NCI-H2081 treated with DMSO at 0.1 percent for 48 hours (cell line): ENCODE data around the gene SLC37A2.

Source experiments
- DNase-seq: peaks from one replicate; lab custom pipeline; 2025; lab: John Stamatoyannopoulos, UW

SLC37A2 gene

DNA sequence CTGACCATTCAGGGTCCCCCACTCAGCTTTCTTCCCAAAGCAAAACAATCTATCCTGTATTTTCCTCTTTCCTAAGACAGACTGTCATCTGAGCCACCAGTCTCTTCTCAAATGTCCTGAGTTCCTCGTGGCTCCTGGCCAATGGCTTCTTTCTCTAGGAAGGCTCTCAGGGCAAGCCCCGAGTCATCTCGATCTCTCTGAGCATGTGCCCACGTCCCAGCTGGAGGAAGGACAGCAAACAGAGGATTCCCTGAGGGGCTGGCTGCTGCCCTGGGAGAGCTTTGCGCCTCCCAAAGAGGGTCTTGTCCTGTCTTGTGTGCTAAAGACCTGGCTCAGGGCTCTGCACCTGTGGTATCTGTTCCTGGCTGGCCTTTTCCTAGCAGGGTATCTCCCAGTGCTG is 8.3 kb downstream of the SLC37A2 start:
- no peak for DNase-seq

DNA sequence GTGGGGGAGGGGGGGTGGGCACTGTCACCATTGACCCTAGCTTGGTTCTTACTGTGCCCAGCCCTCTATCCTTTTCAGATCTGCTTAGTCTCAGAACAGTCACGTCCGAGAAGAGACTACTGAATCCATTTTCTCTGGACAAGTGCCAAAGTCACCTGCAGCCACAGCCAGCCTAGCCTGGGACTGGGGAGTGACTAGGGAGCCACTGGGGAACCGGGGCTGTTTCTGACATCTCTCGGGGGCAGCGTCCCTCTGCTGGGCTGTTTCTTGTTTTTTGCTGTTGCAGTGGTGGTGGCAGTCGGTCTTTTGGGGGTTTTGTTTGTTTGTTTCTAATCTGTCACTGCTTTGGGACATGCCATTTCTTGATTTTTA is 8.7 kb downstream of the SLC37A2 start:
- no peak for DNase-seq

GRCh38 chr11:125072218-125072960 is 9.3 kb downstream of the SLC37A2 start:
- DNase-seq: no peak

DNA sequence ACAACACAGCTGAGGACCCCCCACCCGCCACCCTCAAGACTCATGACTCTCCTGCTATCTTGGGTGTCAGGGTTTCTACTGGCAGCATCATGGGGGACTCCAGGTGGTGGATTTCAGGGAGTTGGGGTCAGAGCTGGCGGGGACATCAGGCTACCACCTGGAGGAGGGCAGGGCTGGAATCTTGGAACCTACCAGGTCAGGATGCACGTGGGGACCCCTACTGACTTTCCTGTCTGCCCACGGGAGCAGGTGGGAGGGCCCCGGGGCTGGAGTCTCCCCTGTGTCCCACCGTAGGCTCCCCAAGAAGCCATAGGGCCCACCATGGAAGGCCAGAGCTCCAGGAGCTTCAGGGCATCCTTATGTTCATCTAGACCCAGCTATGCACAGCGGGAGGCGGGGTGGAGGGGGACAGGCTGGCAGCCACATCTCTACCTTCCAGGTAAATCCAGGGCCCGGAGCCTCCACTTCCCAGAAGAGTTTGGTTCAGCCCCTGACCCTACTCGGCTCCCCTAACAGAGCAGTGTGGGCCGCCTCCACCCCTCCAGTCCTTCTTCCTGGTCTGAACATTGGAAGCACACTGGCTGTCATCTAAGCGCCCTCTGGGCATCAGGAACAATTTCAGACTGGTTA is 10.0 kb downstream of the SLC37A2 start:
- DNase-seq: no peak

GRCh38 chr11:125073616-125074483 is 10.7 kb downstream of the SLC37A2 start:
- DNase-seq: no peak

GRCh38 chr11:125074511-125075241 is 11.6 kb downstream of the SLC37A2 start:
- no peak for DNase-seq

GRCh38 chr11:125075242-125075625 is 12.1 kb downstream of the SLC37A2 start:
- no peak for DNase-seq

DNA sequence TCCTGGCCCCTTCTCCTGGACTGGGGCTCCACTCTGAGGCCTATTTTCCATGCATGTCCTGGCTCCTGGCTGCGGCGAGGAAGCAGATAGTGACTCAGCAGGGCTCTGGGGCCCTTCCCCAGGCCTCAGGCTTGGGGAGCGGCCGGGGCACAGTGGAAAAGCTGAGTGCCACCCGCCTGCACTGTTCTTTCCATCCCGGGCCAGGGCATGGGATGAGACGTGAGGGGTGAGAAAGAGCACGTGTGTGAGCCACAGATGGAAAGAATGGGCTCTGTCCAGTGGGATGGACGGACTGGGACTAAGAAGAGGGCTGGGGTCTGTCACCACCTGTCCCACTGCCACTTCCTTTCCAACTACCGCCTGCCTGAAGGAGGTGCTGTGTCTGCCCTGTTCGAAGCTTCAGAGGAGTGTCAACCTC is 12.8 kb downstream of the SLC37A2 start:
- DNase-seq: no peak

DNA sequence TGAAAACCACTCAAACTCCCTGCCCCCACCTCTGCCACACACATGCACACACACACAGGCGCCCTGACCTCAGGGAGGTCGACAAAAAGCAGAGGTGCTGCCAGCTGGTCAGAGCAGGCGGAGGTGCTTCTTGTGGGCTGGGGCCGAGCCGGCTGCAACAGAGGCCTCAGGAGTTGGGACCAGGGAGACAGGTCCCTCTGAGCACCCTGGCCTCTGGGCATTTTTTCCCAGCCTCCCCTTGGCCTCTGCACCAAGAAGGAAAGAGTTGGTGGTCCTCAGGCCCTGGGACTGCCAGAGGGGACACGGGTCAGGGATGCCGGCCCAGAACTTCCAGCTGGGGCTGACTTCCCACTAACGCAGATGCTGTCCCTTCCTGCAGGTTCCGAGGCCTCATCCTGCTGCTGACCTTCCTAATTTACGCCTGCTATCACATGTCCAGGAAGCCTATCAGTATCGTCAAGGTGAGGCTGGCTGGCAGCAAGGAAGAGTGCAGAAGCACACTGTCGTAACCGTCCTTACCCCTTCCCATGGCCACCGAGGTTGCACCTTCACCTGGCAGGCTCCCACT is 13.4 kb downstream of the SLC37A2 start:
- no peak for DNase-seq

DNA sequence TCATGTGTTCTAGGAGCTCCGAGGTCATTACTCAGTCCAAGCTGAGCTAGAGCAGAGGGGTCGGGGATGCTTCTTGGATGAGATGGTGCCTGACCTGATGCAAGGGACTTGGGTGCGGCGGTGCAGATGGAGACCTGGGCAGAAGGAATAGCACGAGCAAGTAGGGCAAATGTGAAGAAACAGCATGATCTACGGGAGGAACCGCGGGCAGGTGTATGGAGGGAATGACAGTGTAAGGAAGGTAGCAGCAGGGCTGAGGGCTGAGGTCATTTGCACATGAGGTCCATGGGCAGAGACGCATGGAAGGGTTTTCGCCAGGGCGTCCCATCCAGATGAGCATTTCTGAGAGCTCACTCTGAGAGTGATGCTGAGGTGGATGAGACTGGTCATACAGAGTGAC is 14.9 kb downstream of the SLC37A2 start:
- no peak for DNase-seq

DNA sequence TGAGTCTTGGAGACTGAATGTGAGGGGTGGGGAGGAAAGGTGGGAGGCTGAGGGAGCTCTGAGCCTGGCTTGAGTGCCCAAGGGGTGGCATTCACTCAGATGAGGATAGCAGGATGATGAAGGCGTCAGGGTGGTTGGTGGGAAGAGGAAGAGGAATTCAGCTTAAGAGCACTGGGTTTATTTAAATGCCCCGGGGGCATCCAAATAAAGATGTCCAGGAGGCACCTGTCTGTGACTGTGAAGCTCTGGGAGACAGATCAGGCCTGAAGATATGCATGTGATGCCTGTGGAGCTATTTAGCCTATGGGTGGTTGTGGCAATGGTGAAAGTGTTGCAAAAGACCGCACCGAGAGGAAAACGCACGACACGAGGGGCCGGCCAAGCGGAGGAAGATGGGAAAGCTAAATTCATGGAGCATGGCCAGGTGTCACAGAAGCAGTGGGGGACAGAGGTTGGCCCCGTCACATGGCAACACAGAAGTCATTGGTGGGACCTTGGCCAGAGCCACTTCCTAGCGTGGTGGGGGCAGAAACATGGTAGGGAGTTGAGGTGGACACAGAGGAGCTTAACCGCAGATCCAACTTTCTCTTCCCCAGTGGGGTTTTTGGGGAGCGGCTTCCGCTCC is 15.5 kb downstream of the SLC37A2 start:
- no peak for DNase-seq

DNA sequence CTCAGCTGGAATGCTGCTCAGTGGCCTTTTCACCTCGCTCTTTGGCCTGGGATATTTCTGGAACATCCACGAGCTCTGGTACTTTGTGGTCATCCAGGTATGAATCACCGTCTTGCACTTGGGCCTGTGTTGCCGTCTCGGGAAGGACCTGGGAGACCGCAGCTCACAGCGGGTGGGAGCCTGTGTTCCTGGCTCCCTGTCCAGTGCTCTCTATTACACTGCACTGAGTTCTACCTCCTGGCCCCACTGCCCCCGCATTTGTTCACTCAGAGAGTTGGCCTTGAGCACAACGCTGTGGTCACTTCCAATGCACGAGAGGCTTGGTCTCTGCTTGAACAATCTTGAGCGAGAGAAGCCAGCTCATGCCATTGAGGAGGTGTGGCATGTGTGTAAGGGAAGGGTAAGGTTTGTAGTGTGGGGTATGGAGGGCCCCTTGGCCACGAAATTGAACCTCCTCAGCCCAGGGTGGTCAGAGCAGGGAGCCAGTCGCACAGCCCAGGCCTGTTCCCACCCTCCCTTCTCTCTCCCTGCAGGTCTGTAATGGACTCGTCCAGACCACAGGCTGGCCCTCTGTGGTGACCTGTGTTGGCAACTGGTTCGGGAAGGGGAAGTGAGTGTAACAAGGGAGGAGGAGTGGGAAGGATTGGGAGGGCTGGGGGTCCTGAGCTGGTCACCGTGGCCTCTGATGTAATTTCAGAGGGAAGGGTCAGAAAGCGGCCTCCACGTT is 16.2 kb downstream of the SLC37A2 start:
- DNase-seq: no peak

- no peak for DNase-seq
These were observed 16.9 kb downstream of the SLC37A2 start for GRCh38 chr11:125079878-125080530.

- DNase-seq: no peak
These were observed 17.4 kb downstream of the SLC37A2 start for GRCh38 chr11:125080531-125080911.

- no peak for DNase-seq
These were observed 18.1 kb downstream of the SLC37A2 start for GRCh38 chr11:125081098-125081798.

GRCh38 chr11:125082040-125082439 is 18.9 kb downstream of the SLC37A2 start:
- no peak for DNase-seq

DNA sequence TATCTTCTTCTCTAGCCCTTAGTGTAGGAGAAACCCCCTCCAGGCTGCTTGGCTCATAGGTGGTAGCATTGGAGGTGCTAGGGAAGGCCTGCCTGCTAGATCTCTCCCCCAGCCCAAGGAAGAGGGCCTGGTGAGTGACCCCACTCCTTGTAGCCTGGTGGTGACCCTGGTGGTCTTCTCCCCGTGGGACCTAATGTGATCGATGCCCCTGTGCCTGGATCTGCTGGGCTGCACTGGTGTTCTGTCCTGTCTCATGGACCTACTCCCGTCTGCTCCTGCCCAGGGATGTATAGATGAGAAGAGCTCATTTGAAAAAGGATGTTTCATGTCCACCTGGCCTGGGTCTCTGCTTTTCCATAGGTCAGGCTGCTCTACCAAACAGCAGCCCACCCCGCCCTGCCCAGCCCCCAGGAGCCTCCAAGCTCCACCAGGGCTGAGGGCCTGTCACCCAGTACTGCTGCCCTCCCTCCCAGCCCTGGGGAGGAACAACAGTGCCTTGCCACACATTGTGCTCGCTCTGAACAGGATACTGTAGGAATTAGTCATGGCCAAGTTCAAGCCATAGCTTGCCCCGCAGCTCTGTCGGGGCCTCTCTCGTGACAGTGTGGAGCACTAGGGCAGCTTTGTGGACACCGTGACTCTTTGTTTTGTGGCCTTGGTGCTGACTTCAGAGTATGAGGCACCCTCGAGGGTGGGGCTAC is 19.7 kb downstream of the SLC37A2 start:
- DNase-seq: no peak

GRCh38 chr11:125083312-125084056 is 20.4 kb downstream of the SLC37A2 start:
- no peak for DNase-seq
